ENCODE data around the gene TBPL1. TPM values are rescaled to one million over a fixed set of nuclear protein-coding genes. Genes with fewer than 3 reads are reported as not detected.

The TBPL1 gene
- total RNA-seq, 1 experiment from 2014 or later = 39.7 TPM

DNA sequence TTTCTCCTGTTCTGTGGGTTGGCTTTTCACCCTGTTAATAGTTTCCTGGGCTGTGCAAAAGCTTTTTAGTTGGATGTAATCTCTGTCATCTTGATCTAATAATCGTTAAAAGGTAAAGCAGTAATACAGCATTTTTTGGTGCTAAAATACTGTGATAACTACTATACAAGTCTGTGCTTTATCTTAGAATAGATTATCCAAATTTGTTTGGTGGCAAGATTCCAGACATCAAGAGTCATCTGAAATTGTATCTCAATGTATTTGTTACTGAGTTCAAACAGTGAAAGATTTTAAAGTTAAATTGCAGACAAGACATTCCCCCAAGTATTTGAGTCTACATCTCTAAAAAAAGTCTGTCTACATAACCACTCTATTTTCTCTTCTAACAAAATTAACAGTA lies 18.8 kb downstream of the TBPL1 start:
- Histone ChIP-seq H3K27ac (ENCODE audit: low read length) (no peak overlapping the region; the same call in 1 of the 2 replicates), H3K4me1 (ENCODE audit: control insufficient read depth, insufficient read depth, low read length) (peaks cover 33% of the 10 kb centered on the region), H3K27me3 (ENCODE audit: control insufficient read depth, insufficient read depth, low read length) (no peaks in the 10 kb centered on the region), H3K9me3 (ENCODE audit: control insufficient read depth, insufficient read depth, low read depth, low read length) (no peaks in the 10 kb centered on the region), H3K4me3 (ENCODE audit: low read depth in 2 of 2, low read length in 2 of 2) (no peak overlapping the region), H3K36me3 (ENCODE audit: control insufficient read depth, insufficient read depth, low read length) (no peaks in the 10 kb centered on the region)
- ATAC-seq (no peak), DNase-seq (ENCODE audit: low read depth, low spot score) (no peak)
- ChIA-PET CTCF (no interaction called here), POLR2A (no interaction called here)
- in situ Hi-C loops (cut with HindIII; ENCODE audit: low pct_unique_long_range_greater_than_20kb, low sequenced_read_pairs) = no loop called here
- intact Hi-C loops (cut with micrococcal nuclease; ENCODE audit: unreplicated experiment) = loop anchor here (2.0 to 5.0 kb wide), 2 partner anchors 50 to 125 kb away; no protein-coding TSS in a partner anchor
- no peak for TF ChIP-seq CTCF (IDR thresholded peaks at IDR 0.05)
- no TSS peak for BruUV-seq (replicated peaks)

DNA sequence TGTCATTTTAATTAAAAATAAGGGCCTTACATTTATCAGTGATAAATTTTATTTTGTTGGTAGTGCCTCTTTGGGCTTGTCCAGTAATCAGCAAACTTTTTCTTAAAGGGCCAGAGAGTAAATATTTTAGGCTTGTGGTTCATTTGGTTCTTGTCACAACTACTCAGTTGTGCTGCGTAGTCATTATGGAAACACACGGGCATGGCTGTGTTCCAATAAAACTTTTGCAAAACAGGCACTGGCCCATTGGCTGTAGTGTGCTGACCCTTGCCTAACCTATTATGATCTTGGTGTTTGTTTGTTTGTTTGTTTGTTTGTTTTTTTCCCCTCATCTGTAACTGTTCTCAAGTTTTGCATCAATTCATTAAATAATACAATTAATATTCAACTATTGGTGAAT lies 19.4 kb downstream of the TBPL1 start:
- intact Hi-C loops (cut with micrococcal nuclease; ENCODE audit: unreplicated experiment) = loop anchor here (2.0 to 5.0 kb wide), 2 partner anchors 50 to 124 kb away; no protein-coding TSS in a partner anchor
- no TSS peak for BruUV-seq (replicated peaks)
- Histone ChIP-seq H3K4me1 (ENCODE audit: control insufficient read depth, insufficient read depth, low read length) (peaks cover 33% of the 10 kb centered on the region), H3K27ac (ENCODE audit: low read length) (peak overlapping the region; percentile 23), H3K36me3 (ENCODE audit: control insufficient read depth, insufficient read depth, low read length) (no peaks in the 10 kb centered on the region), H3K4me3 (ENCODE audit: low read depth in 2 of 2, low read length in 2 of 2) (no peak overlapping the region), H3K9me3 (ENCODE audit: control insufficient read depth, insufficient read depth, low read depth, low read length) (no peaks in the 10 kb centered on the region), H3K27me3 (ENCODE audit: control insufficient read depth, insufficient read depth, low read length) (no peaks in the 10 kb centered on the region)
- DNase-seq (ENCODE audit: low read depth, low spot score) (no peak), ATAC-seq (no peak)
- TF ChIP-seq POLR2AphosphoS5 (IDR thresholded peaks at IDR 0.05; ENCODE audit: low read depth, low read length) (no peak), SIN3A (IDR thresholded peaks at IDR 0.05; ENCODE audit: borderline replicate concordance, insufficient read depth, low read depth, low read length) (no peak), CTCF (IDR thresholded peaks at IDR 0.05) (no peak), TCF7L2 (IDR thresholded peaks at IDR 0.05; ENCODE audit: low read depth, low read length) (no peak)
- TF ChIP-seq, protein P1, sequence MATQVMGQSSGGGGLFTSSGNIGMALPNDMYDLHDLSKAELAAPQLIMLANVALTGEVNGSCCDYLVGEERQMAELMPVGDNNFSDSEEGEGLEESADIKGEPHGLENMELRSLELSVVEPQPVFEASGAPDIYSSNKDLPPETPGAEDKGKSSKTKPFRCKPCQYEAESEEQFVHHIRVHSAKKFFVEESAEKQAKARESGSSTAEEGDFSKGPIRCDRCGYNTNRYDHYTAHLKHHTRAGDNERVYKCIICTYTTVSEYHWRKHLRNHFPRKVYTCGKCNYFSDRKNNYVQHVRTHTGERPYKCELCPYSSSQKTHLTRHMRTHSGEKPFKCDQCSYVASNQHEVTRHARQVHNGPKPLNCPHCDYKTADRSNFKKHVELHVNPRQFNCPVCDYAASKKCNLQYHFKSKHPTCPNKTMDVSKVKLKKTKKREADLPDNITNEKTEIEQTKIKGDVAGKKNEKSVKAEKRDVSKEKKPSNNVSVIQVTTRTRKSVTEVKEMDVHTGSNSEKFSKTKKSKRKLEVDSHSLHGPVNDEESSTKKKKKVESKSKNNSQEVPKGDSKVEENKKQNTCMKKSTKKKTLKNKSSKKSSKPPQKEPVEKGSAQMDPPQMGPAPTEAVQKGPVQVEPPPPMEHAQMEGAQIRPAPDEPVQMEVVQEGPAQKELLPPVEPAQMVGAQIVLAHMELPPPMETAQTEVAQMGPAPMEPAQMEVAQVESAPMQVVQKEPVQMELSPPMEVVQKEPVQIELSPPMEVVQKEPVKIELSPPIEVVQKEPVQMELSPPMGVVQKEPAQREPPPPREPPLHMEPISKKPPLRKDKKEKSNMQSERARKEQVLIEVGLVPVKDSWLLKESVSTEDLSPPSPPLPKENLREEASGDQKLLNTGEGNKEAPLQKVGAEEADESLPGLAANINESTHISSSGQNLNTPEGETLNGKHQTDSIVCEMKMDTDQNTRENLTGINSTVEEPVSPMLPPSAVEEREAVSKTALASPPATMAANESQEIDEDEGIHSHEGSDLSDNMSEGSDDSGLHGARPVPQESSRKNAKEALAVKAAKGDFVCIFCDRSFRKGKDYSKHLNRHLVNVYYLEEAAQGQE (IDR thresholded peaks at IDR 0.05; ENCODE audit: insufficient read depth in 1 of 2, low read depth in 2 of 2, low read length in 1 of 2) = no peak
- ChIA-PET POLR2A (interaction anchor here (0.6 kb wide), 1 partner anchor 18 kb away, joined by 3 read pairs; no protein-coding TSS in a partner anchor), CTCF (interaction anchor here (1.7 to 1.8 kb wide), 2 partner anchors 91 to 125 kb away, joined by 9 to 11 read pairs; no protein-coding TSS in a partner anchor)
- in situ Hi-C loops (cut with HindIII; ENCODE audit: low pct_unique_long_range_greater_than_20kb, low sequenced_read_pairs) = no loop called here
